Measurements from ENCODE around the gene JPT1. TPM values are rescaled to one million over a fixed set of nuclear protein-coding genes. Genes with fewer than 3 reads are reported as not detected.

JPT1 gene
- total and polyA plus RNA-seq, 2 donors (not counting 3 experiments of a cell fraction or from before 2014, with no cell fraction given), result 212 to 352 TPM

GRCh38 chr17:75087558-75088453 is 66.5 kb downstream of the JPT1 start, which contains the start of gene SLC16A5:
Gene SLC16A5 (plus strand): TSS chr17:75087954. CDS start chr17:75093637, 5,683 bp downstream.
- TF ChIP-seq CTCF (IDR thresholded peaks at IDR 0.05; ENCODE audit: extremely low read depth in 1 of 2, insufficient read depth in 1 of 2, low read depth in 1 of 2, low read length in 2 of 2), result no peak
- peak; percentile 74 for TF ChIP-seq POLR2A (IDR thresholded peaks at IDR 0.05; ENCODE audit: low read depth, low read length)
- TF ChIP-seq MYC (IDR thresholded peaks at IDR 0.05; ENCODE audit: low read depth, low read length), result no peak
- TF ChIP-seq POLR2AphosphoS5 (IDR thresholded peaks at IDR 0.05; ENCODE audit: insufficient read depth, low read depth, low read length), result peak; percentile 96
- TF ChIP-seq MAX (IDR thresholded peaks at IDR 0.05; ENCODE audit: insufficient read depth, insufficient read length), result no peak
- TF ChIP-seq FOS (IDR thresholded peaks at IDR 0.05; ENCODE audit: borderline replicate concordance, insufficient read depth, low read length), result no peak
- TF ChIP-seq JUN (IDR thresholded peaks at IDR 0.05; ENCODE audit: borderline replicate concordance, insufficient read depth, insufficient read length, low read depth), result no peak
- TF ChIP-seq GATA2 (IDR thresholded peaks at IDR 0.05; ENCODE audit: insufficient read depth, insufficient read length, low read depth, low read length), result peak; percentile 12
- no peak for TF ChIP-seq EZH2 (IDR thresholded peaks at IDR 0.05; ENCODE audit: borderline replicate concordance, low read depth, low read length, severe bottlenecking)
- DNase-seq (ENCODE audit: low read depth, low spot score), result peak; percentile 81
- TSS peak; percentile 64 for BruUV-seq (replicated peaks)
- peak within 1 kb of the TSS; percentile 61 for H2AFZ ChIP-seq (ENCODE audit: low read depth, low read length)
- no peaks in the 10 kb centered on the region for H3K79me2 ChIP-seq (ENCODE audit: control insufficient read depth, insufficient read depth, low read length)
- H3K9me1 ChIP-seq (replicated peaks; ENCODE audit: control insufficient read depth, extremely low read depth, insufficient read depth, low read length), result no peaks in the 10 kb centered on the region
- H3K9ac ChIP-seq (replicated peaks; ENCODE audit: extremely low read depth, insufficient read depth, low read length), result peak within 1 kb of the TSS; percentile 86
- dilution Hi-C loops (cut with MboI; ENCODE audit: extremely low pct_ligation_motif_present, low sequenced_read_pairs) (no loop called here), intact Hi-C loops (cut with micrococcal nuclease) (loop anchor here (1.0 to 2.0 kb wide), 5 partner anchors 8 to 53 kb away; partner anchors contain the start of gene ATP5PD)
- ChIA-PET CTCF (interaction anchor here (1.1 to 4.1 kb wide), 9 partner anchors 10 to 126 kb away, joined by 3 to 35 read pairs (median 8); no protein-coding TSS in a partner anchor), POLR2A (interaction anchor here (0.6 to 1.1 kb wide), 5 partner anchors 9 to 1473 kb away, joined by 3 to 9 read pairs (median 5); no protein-coding TSS in a partner anchor)
- peak within 1 kb of the TSS; percentile 23 to 52 (median 46) for H3K4me3 ChIP-seq (replicated peaks in 1 of 3; ENCODE audit: insufficient read depth in 1 of 3, low read depth in 1 of 3, low read length in 3 of 3)
- H3K36me3 ChIP-seq (ENCODE audit: control insufficient read depth in 2 of 2, extremely low read depth in 1 of 2, insufficient read depth in 2 of 2, low read length in 2 of 2), result no peaks in the 10 kb centered on the region
- H3K4me1 ChIP-seq (ENCODE audit: control insufficient read depth, extremely low read depth, insufficient read depth, low read length), result peaks cover 42% of the 10 kb centered on the region
- H3K27me3 ChIP-seq (ENCODE audit: control insufficient read depth in 2 of 2, insufficient read depth in 2 of 2, low read length in 2 of 2), result no peaks in the 10 kb centered on the region
- no peaks in the 10 kb centered on the region for H4K20me1 ChIP-seq (replicated peaks; ENCODE audit: control insufficient read depth, extremely low read depth, insufficient read depth, low read length)
- H3K9me3 ChIP-seq (replicated peaks; ENCODE audit: control insufficient read depth, insufficient read depth, low read length), result no peaks in the 10 kb centered on the region
- peak within 1 kb of the TSS; percentile 88 for H3K27ac ChIP-seq (ENCODE audit: insufficient read depth, low read depth, low read length)
- H3K4me2 ChIP-seq (ENCODE audit: insufficient read depth, low read length), result peak within 1 kb of the TSS; percentile 33
- peak; percentile 97 for FAIRE-seq
